ENCODE results near the gene CDKN1C.

CDKN1C gene

GRCh38 chr11:2858995-2859698 is 26.4 kb downstream of the CDKN1C start:
- TF ChIP-seq EZH2phosphoT487 (IDR thresholded peaks at IDR 0.05; ENCODE audit: low read length) (no peak), EZH2 (optimal IDR thresholded peaks at IDR 0.05; ENCODE audit: low read depth, low read length) (no peak), CTCF (IDR thresholded peaks at IDR 0.05; ENCODE audit: low read length) (no peak)
- Histone ChIP-seq H3F3A (ENCODE audit: insufficient read depth, low read length) (no peaks in the 10 kb centered on the region), H2AFZ (ENCODE audit: low read length) (no peak overlapping the region), H3K27ac (ENCODE audit: low read length) (no peak overlapping the region), H3K79me2 (ENCODE audit: low read length) (no peaks in the 10 kb centered on the region), H3K4me3 (ENCODE audit: low read length) (no peak overlapping the region), H3K9me2 (replicated peaks; ENCODE audit: insufficient read depth, low read length) (no peaks in the 10 kb centered on the region), H4K20me1 (ENCODE audit: insufficient read depth, low read length) (no peaks in the 10 kb centered on the region), H3K9ac (ENCODE audit: low read length) (no peak overlapping the region), H3K9me3 (replicated peaks; ENCODE audit: insufficient read depth, low read length) (no peaks in the 10 kb centered on the region), H3K4me2 (ENCODE audit: low read depth, low read length) (no peak overlapping the region), H3K36me3 (replicated peaks; ENCODE audit: insufficient read depth, low read length) (no peaks in the 10 kb centered on the region), H3K4me1 (ENCODE audit: low read length) (no peaks in the 10 kb centered on the region), H3K27me3 (replicated peaks; ENCODE audit: insufficient read depth, low read length) (peaks cover 17% of the 10 kb centered on the region)
- no peak for DNase-seq

- H3K27me3 ChIP-seq (replicated peaks; ENCODE audit: insufficient read depth, low read length), result peaks cover 9% of the 10 kb centered on the region; the same call in 1 of the 2 replicates
Observed at GRCh38 chr11:2857918-2858317, 27.7 kb downstream of the CDKN1C start.

GRCh38 chr11:2857276-2857675 is 28.3 kb downstream of the CDKN1C start:
- Histone ChIP-seq H2AFZ (ENCODE audit: low read length) (no peak overlapping the region), H3F3A (ENCODE audit: insufficient read depth, low read length) (no peaks in the 10 kb centered on the region), H3K4me3 (ENCODE audit: low read length) (no peak overlapping the region), H3K4me1 (ENCODE audit: low read length) (no peaks in the 10 kb centered on the region), H3K27me3 (replicated peaks; ENCODE audit: insufficient read depth, low read length) (peaks cover 9% of the 10 kb centered on the region; the same call in 1 of the 2 replicates), H3K79me2 (ENCODE audit: low read length) (no peaks in the 10 kb centered on the region), H3K36me3 (replicated peaks; ENCODE audit: insufficient read depth, low read length) (no peaks in the 10 kb centered on the region), H3K4me2 (ENCODE audit: low read depth, low read length) (no peak overlapping the region), H3K9me2 (replicated peaks; ENCODE audit: insufficient read depth, low read length) (no peaks in the 10 kb centered on the region), H3K9ac (ENCODE audit: low read length) (no peak overlapping the region), H3K27ac (ENCODE audit: low read length) (no peak overlapping the region), H4K20me1 (ENCODE audit: insufficient read depth, low read length) (no peaks in the 10 kb centered on the region), H3K9me3 (replicated peaks; ENCODE audit: insufficient read depth, low read length) (no peaks in the 10 kb centered on the region)
- TF ChIP-seq EZH2 (optimal IDR thresholded peaks at IDR 0.05; ENCODE audit: low read depth, low read length), result no peak
- no peak for DNase-seq

More at GRCh38 chr11:2857918-2858317, 27.7 kb downstream of the CDKN1C start:
- no peak overlapping the region for H2AFZ ChIP-seq (ENCODE audit: low read length)
- DNase-seq, result no peak
- H3K9me2 ChIP-seq (replicated peaks; ENCODE audit: insufficient read depth, low read length), result no peaks in the 10 kb centered on the region
- no peak overlapping the region for H3K27ac ChIP-seq (ENCODE audit: low read length)
- no peaks in the 10 kb centered on the region for H3K4me1 ChIP-seq (ENCODE audit: low read length)
- H3F3A ChIP-seq (ENCODE audit: insufficient read depth, low read length), result no peaks in the 10 kb centered on the region
- H3K9ac ChIP-seq (ENCODE audit: low read length), result no peak overlapping the region
- H3K79me2 ChIP-seq (ENCODE audit: low read length), result no peaks in the 10 kb centered on the region
- no peak overlapping the region for H3K4me3 ChIP-seq (ENCODE audit: low read length)
- H4K20me1 ChIP-seq (ENCODE audit: insufficient read depth, low read length), result no peaks in the 10 kb centered on the region
- no peaks in the 10 kb centered on the region for H3K36me3 ChIP-seq (replicated peaks; ENCODE audit: insufficient read depth, low read length)
- TF ChIP-seq EZH2phosphoT487 (IDR thresholded peaks at IDR 0.05; ENCODE audit: low read length) (no peak), CTCF (IDR thresholded peaks at IDR 0.05; ENCODE audit: low read length) (no peak), EZH2 (optimal IDR thresholded peaks at IDR 0.05; ENCODE audit: low read depth, low read length) (no peak)
- H3K4me2 ChIP-seq (ENCODE audit: low read depth, low read length), result no peak overlapping the region
- H3K9me3 ChIP-seq (replicated peaks; ENCODE audit: insufficient read depth, low read length), result no peaks in the 10 kb centered on the region

- no peak for DNase-seq
- Histone ChIP-seq H3K36me3 (replicated peaks; ENCODE audit: insufficient read depth, low read length) (no peaks in the 10 kb centered on the region), H3K79me2 (ENCODE audit: low read length) (no peaks in the 10 kb centered on the region), H3K9ac (ENCODE audit: low read length) (no peak overlapping the region), H3K9me2 (replicated peaks; ENCODE audit: insufficient read depth, low read length) (no peaks in the 10 kb centered on the region), H3K27me3 (replicated peaks; ENCODE audit: insufficient read depth, low read length) (0 out of 2 replicates have a peak, but pooled peaks cover 3% of the 10 kb centered on the region), H3K4me2 (ENCODE audit: low read depth, low read length) (no peak overlapping the region), H4K20me1 (ENCODE audit: insufficient read depth, low read length) (no peaks in the 10 kb centered on the region), H3K9me3 (replicated peaks; ENCODE audit: insufficient read depth, low read length) (no peaks in the 10 kb centered on the region), H2AFZ (ENCODE audit: low read length) (no peak overlapping the region), H3F3A (ENCODE audit: insufficient read depth, low read length) (no peaks in the 10 kb centered on the region), H3K27ac (ENCODE audit: low read length) (no peak overlapping the region), H3K4me1 (ENCODE audit: low read length) (no peaks in the 10 kb centered on the region), H3K4me3 (ENCODE audit: low read length) (no peak overlapping the region)
- TF ChIP-seq EZH2 (optimal IDR thresholded peaks at IDR 0.05; ENCODE audit: low read depth, low read length), result no peak
- no peak for TF ChIP-seq CTCF (IDR thresholded peaks at IDR 0.05; ENCODE audit: low read length)
- TF ChIP-seq EZH2phosphoT487 (IDR thresholded peaks at IDR 0.05; ENCODE audit: low read length), result no peak
Observed at GRCh38 chr11:2855162-2855561, 30.4 kb downstream of the CDKN1C start.

All from MM.1S (cell line).